T-helper 2 cell (primary cell): ENCODE measurements around the gene STEAP4.

Experiments used
- DNase-seq, 5 experiments: peaks; one replicate each; pipeline versions ENCODE4 v3.0.0 to v3.0.0-alpha.2; 2012 to 2022
- total RNA-seq, 2 donors: gene quantifications; one replicate each; lab custom pipeline; 2026; lab: John Stamatoyannopoulos, UW

Gene STEAP4
- 0 reads per million in 2 donors for total RNA-seq

DNA sequence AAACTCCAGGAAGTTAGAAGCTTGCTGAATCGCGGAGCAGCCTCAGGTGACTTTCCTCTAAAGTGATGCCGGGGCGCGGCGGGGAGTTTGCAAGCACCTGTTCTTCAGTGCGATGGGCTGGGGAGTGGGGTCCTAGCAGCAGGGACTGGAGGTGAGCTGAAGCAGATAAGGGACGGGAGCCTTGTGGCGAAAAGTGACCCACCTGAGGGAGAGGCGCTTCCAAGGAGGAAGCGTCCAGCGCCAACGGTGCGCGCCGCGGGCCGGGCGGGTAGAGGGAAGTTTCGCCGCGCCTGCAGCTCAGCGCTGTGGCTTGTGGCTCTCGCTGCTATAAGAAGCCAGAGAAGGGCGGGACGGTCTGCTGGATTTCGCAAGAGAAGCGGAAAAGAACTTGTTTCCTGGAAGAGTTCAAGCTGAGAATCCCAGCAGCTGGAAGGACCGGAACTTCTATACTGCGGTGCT lies at the start of gene STEAP4:
Gene STEAP4 (minus strand): TSS at position 305 of the 459 bp plus-strand sequence. CDS start 22,625 bp downstream, outside the sequence.
- DNase-seq, result peak in 1 of 5 experiments; percentile 3

DNA sequence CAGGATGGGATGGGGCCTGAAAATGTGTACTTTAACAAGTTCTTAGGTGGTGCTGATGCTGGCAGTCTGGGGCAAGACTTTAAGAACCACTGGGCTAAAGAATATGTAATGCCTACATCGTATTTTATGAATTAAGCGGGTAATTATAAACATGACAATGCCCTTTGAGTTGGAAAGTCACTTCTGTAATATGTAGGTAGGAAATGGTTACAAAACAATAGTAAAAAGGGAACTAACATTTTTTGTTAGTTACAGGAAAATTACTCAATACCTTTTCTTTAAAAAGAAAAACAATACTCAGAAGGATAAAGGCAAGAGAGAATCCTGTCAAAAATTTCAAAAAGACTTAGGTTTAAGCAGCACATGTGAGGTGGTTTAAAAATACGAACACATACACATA lies 48.3 kb upstream of the STEAP4 start:
- no peak for DNase-seq

DNA sequence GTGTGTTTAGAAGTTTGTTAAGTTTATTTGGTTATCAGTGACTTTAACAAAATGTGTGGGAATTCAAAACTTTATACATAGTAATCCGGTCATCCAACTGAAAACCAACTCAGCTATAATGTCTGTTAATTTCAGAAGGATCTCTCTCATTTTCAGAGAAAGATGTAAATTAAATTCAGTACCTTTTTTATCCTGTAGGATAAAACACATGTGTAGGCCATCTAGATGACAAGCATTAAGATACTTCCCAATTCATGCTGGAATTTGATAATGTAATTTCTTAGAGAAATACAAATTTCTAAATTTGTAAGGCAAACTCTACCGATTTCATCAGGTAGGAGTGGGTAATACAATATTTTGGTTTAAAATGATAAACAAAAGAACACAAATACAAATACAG lies 43.4 kb upstream of the STEAP4 start:
- no peak for DNase-seq

DNA sequence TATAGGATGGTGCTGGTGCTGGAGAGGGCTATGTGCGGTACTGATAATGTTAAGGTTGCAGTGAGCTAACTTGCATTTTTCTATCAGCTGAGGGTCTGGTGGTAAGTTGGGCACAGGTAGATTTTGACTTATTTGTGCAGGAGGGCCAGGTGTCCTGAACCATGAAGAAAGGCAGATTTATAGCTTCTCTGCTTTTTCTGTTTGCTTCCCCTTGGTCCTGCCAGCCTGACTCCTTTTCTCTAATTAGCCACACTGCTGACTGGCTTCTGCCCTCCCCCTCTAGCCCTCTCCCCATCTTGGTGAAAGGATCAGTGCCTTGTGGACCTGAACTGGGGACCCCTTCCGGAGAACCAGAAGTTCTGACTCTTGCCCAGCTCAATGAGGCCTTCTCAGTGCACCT lies 40.8 kb upstream of the STEAP4 start:
- no peak for DNase-seq

DNA sequence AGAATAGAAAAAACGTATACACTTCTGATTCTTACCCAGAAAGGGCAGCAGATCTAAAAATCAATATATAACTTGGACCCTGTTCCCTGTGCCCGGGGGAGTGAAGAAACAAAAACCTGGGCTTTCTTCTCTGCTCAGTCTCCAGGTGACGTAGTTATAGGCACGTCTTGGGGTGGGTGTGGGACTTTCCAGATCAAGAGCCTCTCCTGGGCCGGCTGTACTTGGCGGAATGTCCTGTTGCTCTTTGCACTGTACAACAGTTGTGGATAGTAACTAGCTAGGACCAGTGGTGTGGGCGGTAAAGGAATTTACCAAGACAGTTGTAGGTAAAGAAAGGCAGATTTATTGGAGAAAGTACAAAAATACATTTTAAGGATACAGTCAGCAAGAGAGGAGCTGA lies 40.4 kb upstream of the STEAP4 start:
- DNase-seq, result no peak

DNA sequence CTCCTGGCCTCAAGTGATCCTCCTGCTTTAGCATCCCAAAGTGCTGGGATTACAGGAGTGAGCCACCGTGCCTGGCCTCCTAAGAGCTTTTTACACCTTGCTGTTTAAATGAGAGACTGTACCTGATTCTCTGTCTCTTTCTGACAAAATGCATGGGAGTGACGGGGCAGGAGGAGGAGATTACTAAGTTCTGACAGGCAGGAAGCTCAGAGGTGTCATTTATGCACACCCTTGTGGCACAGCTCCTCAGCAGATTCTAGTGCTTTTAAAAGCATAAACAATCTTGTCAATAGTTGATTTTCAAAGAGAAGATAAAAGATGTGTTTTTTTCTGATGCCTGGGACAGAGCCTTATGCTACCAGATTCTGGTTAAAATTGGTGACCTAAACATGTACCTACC lies 39.7 kb upstream of the STEAP4 start:
- DNase-seq, result peak in 1 of 5 experiments; percentile 6

DNA sequence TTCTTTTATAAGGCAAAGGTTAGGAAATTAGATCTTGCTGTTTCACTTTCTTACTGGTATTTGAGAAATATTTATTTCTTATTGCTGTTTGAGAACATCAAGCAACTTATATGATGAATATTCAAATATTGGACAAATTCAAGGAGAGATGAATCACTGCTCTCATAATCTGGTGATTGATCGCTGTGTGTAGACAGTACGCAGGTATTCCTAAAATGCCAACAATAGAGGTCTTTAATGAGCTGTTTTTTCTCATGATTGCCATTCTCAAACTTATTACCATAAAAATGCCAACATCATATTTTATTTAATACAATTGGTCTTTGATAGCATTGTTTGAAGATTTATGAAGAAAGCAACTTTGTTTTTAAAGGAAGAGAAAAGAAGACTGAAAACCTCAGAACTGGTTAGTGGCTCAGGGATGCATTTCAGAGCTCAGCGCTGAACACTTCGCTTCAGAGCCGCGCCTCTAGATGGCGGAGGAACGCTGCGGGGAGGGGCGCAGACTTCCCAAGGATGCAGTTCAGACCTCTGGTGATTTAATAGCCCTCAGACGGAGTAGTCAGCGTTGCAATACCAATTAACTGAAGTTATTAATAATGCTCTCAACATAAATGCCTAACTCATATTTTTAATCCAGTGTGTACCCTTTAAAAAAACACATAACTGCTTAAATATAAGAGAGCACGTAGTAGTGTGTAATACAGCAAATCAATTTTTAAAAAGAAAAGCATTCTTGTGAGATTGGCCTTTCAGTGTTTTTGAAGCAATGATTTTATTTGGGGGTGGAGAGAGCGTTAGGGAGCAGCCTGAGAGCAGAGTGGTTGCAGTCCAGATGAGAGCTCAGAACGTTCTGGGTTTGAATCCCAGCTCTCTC lies 38.5 kb upstream of the STEAP4 start:
- peak in 1 of 5 experiments; percentile 6 for DNase-seq

DNA sequence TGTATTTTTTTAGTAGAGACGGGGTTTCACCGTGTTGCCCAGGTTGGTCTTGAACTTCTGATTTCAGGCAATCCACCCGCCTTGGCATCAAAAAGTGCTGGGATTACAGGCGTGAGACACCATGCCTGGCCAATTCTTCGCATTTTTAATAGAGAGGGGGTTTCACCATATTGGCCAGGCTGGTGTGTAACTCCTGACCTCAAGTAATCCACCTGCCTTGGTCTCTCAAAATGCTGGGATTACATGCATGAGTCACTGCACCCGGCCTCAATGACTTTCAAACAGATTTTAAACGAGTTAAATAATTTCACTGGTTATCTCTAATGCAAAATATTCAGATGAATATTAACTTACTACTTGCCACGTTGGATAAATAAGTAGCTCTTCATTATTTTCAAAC lies 37.6 kb upstream of the STEAP4 start:
- no peak for DNase-seq

DNA sequence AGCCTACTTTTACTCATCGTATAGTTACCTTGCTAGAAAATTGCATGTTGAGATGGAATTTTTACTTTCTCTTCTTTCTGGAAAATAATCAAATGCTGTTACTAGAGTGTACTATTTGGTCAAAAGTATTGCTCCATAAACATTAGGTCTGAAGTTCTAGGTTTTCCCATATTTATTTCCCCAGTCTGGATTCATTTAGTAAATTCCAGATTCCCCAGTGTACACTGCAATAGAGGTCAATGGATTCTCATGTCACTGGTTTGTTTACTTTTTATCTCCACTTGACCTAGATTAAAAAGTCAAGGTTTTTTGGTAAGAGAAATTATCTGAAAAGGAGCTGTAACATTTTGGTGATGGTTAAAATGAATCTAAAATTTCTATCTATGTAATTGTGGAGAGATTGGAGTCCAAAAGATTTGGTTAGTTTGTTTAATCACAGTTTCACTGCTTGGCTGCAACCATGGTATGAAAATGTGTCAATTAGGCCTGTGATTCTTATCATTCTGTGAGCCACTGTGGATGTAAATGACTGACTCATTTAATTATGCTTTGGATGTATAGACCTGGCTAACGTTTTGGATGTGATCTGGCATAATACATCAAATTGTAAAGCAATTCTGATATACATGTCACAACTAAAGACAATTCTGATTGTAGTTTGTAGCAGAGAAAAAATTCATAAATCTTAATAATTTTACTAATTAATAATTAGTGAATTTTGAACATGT lies 32.7 kb upstream of the STEAP4 start:
- no peak for DNase-seq

DNA sequence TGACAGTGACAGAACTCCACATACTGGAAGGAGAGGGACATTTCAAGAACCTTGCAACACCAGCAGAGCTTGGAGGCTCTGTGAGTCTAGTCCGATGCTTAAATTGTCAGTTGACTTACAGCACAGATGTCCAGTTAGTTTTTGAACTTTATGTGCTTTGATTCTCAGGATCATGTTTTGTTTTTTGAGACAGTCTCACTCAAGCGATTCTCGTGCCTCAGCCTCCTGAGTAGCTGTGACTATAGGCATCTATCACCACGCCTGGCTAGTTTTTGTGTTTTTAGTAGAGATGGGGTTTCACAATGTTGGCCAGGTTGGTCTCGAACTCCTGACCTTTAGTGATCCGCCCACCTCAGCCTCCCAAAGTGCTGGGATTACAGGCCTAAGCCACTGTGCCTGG lies 31.8 kb upstream of the STEAP4 start:
- no peak for DNase-seq

DNA sequence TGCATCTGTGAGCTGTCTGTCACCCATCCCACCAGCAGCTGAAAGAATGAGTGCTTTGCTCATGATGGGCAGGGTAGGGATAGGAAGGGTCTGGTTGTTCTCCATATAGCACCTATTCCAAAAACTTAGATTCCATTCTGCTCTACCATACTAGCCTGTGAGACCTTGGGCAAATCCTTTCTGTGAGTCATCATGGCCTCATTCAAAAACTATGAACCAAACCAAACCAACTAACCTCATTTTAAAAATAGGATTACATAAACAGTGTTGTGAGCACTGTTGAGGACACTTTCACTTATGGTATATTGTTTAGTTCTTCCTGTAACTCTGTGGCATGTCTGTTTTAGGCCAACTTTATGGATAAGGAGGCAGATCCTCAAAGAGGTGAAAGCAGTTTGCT lies 30.9 kb upstream of the STEAP4 start:
- no peak for DNase-seq

DNA sequence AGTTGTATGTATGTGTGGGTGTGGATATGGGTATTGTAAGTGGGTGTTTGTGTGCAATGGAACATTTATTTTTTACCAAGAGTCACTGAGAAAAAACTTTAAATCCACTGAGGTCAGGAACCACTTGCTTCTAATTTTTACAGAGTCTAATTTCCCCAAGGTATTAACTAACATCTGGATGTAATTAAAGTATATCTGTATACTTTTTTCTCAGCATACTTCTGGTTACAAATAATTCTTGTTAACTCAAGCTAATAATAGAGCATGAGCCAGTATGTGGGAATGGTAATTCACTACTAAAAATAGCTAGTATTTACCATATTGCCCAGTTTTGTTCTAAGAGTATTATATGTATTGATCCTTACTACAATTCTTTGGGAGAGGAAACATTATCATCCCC lies 24.6 kb upstream of the STEAP4 start:
- no peak for DNase-seq

DNA sequence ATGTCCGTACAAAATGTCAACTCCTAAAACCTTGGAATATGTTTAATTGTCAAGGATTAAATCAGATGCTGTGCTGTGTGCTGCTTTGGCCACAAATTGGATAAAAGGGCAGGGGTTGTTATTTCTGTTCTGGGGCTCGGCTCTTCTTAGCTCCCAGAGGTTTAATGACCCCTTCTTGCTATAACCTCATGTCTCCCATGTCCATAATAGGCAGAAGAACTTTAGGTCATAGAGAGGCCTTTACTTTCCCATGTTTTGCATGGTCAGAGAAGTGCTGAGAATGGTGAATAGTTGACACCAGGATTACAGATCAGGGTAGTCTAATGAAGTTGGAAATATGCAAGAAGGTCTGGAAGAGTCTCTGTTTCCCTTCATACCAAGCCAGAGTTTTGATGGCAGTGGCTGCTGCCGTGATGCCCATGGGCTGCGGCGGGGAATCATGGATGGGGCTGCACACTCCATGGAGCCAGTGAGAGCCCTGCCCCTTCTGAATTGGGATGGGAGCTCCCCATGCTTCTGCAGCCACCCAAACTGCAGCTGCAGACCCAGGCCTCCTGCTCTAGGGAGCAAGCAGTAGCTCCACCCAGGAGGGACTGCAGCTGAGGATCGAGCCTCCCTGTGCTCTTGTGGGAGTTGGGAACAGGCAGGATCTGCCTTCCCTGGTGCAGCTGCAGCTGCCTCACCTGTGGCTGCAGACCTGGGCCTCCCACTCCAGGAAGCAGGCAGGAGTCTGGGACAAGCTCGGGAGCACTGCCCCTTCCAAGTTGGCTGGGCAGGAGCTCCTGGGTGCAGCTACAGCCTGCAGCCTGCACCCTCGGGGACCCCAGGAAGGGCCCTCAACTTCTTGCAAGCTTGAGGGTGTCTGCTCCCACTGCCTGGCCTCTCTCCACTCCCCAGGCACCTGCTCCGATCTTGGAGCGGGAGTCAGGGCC lies 23.1 kb upstream of the STEAP4 start:
- DNase-seq, result no peak

DNA sequence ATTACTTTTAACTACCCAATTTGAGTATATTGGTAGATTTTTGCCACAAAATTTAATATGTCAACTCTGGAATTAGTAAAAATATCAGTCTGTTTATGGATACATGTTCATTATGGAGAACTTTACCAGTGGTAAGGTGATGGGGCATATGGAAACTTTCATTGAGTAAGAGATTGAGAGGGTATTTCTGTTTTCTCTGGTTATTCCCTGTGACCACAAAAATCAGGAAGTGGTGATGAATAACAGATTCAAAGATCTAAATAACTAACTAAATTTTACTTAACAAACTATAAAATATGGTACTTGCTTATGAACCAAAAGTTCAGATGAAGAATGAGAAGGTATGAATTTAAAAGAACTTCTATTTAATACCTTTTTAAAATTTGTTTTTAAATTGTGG lies 22.1 kb upstream of the STEAP4 start:
- no peak for DNase-seq

DNA sequence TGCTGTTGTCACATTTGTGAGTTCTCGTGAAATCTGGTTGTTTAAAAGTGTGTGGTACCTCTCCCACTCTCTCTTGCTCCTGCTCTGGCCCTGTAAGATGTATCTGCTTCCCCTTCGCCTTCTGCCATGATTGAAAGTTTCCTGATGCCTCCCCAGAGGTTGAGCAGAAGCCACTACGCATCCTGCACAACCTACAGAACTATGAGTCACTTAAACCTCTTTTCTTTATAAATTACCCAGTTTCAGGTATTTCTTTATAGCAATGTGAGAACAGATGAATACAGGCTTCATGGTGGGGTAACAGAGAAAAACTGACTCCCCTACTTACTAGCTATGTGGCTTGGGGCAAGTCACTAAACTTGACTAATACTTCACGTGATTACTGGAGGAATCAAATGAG lies 18.0 kb upstream of the STEAP4 start:
- DNase-seq, result no peak

DNA sequence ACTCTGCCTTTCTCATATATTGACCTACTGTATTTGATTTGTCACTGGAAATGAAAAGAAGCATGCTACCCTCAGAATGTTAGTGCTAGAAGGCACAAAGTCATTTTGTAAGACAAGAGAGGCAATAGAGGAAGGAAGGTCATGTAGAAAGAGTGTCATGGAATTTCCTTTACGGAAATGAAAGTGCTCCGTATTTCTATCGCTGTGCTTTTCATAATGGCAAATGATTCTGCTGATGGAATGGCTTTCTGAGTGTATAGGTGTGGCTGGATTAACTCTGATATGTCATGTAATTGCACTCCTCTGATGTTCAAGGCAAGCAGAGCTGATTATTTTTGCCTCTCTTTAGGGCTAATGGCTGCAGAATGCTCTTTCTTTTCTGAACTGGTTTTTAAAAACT lies 15.5 kb upstream of the STEAP4 start:
- DNase-seq, result no peak

DNA sequence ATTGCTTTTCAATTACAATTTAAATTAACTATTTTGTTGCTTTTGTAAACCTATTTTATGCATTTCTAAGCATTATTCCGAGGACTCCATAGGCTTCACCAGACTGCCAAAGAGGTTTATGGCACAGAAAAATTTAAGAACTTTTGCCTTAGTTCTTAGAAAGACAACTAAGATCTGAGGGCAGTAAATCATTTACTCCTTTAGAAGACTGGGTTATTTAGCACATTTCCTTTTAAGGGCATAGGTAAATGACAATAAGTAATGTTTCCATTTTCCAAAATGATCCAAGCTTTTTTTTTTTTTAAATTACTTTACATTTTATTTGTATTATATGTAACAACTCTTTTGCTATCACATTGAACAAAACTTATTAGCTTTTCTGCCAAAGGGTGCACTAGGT lies 15.0 kb upstream of the STEAP4 start:
- no peak for DNase-seq

DNA sequence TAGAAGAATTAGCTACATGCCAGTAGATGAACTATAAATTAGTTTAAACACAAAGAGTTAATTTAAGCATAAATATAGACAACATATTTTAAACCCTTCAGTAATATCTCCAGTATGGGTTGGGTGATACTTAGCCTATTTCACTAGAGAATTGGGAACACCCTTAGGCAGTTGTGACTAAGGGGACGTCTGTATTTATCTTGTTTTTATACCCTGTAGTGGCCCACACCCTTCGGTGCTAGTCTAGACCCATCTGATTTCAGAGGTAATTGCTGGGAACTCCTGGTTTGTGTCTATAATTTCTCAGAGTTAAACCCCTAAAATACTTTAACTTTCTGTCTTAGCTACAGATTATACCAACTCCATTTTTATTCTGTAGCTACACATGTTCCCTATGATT lies 11.5 kb upstream of the STEAP4 start:
- no peak for DNase-seq

DNA sequence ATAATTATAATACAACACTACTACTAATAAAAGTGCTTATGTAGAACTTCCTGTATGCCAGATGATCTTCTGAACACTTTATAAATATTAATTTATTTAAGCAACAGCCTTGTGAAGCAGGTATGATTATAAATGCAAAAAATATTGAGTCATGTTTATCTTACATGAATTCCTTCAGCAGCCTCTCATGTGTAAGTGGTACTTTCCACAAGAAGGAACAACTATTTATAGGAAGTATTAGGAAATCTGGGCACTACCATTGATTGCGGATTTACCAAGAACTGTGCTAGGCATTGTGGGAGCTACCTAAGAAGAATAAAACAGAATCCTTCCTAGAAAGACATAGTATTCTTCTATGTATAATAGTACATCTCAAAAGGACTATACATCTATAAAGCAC lies 10.7 kb upstream of the STEAP4 start:
- DNase-seq, result no peak

DNA sequence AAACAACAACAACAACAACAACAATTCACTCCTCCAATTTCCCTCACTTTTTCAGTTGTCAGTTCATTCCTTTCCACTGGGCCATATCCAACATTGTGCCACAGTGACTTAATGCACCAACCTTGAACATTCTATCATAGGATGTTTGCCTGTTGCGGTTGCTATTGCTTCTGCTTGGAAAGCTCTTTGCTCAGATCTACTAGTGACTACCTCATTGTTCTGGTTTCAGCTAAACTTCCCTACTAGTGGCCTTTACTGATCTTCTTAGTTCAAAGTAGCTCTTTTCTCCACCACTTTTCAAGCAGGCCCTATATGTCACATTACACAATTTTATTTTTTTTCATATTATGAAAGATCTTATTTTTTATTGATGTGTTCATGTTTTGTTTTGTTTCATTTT lies 9.8 kb upstream of the STEAP4 start:
- DNase-seq, result no peak

DNA sequence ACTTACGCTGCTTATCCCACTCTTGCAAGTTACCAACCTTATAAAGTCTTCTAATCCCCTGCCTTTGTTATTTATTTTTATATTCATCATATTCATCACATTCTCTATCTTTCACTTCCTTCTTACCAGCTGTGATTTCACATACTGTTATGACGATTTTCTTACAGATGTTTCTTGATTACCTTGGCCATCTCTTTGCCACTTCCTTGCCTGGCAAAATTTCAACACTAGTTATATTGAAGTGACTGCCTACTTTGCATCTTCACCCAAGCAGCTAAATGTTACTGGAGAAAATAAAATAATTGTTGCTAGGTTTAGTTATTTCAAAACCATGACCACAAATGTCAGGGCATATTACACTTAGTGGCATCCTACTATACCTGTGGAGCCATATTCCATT lies 8.8 kb upstream of the STEAP4 start:
- DNase-seq, result no peak

DNA sequence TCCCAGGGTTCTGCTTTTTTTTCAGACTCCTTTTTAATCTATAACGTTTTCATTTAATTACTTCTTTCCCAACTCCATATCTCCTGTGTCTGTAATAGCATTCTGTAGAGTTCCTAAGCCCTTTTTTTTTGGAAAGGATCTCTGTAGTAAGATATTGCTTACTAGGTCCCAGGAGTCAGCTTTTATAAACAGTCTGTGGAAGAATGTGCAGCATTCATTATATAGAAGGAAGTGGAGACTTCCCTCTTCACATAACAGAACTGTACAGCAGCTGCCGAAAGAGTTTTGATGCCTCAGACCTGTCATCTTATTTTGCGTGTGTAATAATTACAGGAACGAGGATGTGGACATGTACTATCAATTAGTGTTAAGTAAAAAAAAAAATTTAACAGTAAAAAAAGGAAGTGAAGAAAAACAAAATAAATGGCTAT lies 7.4 kb upstream of the STEAP4 start:
- no peak for DNase-seq
